GM12864 (cell line): ENCODE results near the gene ATP2B3.

ENCODE experiments used
- DNase-seq: peaks from one replicate; pipeline ENCODE4 v3.0.0-alpha.2; 2011; ENCODE audit warnings: low read depth
- H3K4me3 ChIP-seq: 2 replicates; pipeline ENCODE4 v1.5.1; 2011; ENCODE audit warnings: mild to moderate bottlenecking, low read depth, low read length, control low read depth
- TF ChIP-seq, protein P1 (sequence below): IDR thresholded peaks from 2 replicates; pipeline ENCODE4 v1.5.1; 2011; ENCODE audit warnings: low read depth, mild to moderate bottlenecking, moderate library complexity, low read length, control low read depth, inconsistent platforms; ENCODE audit errors: missing control alignments

Gene ATP2B3

DNA sequence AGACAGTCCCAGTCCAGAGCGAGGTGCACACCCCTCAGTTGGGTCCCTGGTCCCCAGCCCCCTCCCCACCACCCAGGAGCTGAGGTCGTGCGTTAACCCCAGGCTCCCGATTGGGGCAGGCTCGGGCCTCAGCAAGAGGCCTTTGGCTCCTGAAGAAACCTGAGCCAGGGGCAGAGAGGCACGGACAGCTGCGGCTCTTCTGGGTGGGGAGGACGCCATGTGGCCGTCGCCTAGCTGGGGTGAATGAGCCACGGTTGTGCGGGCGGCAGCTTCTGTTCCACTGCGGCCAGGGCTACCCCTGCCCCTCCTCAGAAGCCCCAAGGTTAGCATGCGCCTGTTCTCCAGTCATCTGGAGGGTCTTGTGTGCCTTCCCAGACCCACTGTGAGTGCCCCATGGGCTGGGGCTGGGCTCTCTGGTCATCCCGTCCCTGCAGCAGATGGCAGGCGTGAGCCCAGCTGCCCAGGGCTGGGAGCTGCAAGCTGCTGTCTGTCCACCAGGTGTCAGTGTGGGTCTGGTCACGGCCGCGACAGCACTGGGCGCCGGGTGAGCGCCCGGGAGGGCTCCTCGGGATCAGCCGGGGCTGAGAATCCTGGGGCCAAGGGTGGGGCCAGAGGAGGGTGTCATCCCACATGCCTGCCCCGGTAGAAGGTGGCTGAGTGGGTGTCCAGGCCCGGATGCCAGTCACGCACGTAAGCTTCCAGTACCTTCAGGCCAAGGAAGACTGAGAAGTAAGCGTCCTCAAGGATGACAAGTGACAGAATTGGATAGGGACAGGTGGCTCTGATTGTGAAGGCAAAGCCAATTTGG is 21.9 kb downstream of the ATP2B3 start:
- DNase-seq: no peak
- H3K4me3 ChIP-seq: no peak overlapping the region
- TF ChIP-seq, protein P1, sequence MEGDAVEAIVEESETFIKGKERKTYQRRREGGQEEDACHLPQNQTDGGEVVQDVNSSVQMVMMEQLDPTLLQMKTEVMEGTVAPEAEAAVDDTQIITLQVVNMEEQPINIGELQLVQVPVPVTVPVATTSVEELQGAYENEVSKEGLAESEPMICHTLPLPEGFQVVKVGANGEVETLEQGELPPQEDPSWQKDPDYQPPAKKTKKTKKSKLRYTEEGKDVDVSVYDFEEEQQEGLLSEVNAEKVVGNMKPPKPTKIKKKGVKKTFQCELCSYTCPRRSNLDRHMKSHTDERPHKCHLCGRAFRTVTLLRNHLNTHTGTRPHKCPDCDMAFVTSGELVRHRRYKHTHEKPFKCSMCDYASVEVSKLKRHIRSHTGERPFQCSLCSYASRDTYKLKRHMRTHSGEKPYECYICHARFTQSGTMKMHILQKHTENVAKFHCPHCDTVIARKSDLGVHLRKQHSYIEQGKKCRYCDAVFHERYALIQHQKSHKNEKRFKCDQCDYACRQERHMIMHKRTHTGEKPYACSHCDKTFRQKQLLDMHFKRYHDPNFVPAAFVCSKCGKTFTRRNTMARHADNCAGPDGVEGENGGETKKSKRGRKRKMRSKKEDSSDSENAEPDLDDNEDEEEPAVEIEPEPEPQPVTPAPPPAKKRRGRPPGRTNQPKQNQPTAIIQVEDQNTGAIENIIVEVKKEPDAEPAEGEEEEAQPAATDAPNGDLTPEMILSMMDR: peak; percentile 71

DNA sequence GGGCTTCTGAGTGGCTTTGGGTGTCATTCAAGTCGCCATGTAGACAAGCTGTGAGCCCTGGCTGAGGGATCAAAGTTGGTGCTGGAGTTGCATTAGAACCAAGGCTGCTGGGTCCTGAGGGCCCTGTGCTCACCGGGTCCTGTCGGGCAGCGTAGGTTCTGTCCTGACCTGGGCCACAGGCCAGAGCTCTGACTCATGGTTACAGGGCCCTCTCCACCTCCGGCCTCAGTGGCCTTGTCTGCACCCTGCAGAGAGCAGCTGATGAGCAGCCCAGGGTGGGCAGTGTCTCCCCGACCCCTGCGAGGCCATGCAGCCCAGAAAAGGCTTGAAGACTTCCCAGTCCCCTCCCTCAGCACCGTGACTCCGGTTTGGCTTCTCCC is 22.5 kb downstream of the ATP2B3 start:
- H3K4me3 ChIP-seq: no peak overlapping the region
- TF ChIP-seq, protein P1: no peak
- no peak for DNase-seq

DNA sequence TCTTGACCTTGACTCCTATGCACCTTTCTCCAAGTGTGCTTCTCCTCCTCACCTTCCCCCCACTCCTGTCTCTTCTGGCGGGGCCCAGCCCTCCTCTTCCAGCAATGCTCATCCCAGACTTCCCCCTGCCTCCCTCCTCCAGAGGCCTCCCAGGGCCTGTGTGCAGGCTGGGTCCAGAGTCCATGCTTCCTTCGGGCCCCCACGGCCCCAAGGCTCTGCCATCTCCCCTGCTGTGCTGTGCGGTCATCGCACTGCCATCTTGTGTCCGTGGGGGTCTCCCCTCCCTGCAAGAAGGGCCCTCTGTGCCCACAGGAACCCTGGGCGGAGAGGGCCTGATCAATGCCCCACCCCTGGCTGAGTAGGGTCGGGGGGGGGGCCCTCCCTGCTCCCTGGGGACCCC is 27.3 kb downstream of the ATP2B3 start:
- no peak overlapping the region for H3K4me3 ChIP-seq
- TF ChIP-seq, protein P1: no peak
- no peak for DNase-seq

DNA sequence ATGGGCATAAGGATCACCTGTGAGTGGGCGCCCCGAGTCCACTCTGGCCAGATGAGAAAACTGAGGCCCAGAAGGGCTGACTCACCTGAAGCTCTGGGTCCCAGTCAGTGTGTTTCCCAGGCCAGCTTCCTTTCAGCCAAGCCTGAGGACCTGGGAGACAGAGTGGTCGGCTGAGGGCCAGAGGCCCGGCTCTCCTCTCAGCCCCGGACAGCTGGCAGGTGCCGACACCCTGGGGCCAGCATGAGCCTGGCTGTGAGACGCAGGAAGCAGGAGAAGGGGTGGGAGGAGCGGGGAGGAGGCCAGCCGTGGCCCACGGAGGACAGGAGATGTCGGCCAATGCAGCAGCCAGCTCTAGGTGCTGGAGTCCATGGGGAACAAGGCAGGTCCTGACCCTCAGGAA is 28.9 kb downstream of the ATP2B3 start:
- H3K4me3 ChIP-seq: no peak overlapping the region

DNA sequence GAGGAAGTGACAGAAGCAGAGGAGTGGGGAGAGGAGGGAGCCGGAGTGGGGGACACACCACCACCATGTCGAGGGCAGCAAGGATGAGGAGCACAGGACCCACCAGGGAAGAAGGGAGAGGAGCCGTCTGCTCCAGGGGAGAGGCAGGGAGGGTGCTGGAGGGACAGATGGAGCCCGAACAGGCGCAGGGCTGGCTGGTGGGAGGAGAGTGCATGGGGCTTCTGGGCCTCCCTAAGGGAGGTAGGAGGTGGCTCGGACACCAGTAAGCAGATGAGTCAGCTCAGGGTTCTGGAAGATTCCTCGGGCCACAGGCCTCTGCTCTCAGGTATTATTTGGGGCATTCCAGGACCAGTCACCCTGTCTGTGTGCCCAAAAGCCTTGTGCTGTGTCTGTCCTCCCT is 29.8 kb downstream of the ATP2B3 start:
- TF ChIP-seq, protein P1: no peak
- no peak overlapping the region for H3K4me3 ChIP-seq
- DNase-seq: no peak

More for the DNA sequence above, 28.9 kb downstream of the ATP2B3 start:
- TF ChIP-seq, protein P1: no peak
- DNase-seq: no peak

DNA sequence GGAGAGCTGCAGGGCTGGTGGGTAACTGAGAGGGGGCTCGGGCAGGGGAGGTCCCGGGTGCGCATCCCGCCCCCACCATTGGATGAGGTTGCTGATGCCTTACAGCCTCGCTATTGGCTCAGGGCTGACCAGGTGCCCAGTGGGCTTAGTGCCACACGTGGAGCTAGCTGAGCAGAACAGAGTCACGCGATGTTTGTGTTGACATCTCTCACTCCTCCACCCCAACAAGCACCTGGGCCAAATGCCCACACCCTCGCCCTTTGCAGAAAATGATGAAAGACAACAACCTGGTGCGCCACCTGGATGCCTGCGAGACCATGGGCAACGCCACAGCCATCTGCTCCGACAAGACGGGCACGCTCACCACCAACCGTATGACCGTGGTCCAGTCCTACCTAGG is 31.8 kb downstream of the ATP2B3 start:
- TF ChIP-seq, protein P1: no peak
- H3K4me3 ChIP-seq: no peak overlapping the region
- no peak for DNase-seq

DNA sequence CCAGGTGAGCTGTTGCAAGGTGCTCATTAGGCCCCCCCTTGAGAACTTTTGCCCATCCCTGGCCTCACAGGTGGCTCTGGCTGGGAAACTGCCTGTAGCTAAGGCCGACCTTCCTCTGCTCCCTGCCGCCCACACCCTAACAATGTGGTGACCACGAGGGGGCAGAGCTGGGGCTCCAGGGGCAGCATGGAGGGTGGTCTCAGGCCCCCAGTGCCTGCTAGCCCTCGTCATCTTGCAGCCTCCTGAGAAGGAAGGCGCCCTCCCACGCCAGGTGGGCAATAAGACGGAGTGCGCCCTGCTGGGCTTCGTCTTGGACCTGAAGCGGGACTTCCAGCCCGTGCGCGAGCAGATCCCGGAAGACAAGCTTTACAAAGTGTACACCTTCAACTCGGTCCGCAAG is 32.4 kb downstream of the ATP2B3 start:
- TF ChIP-seq, protein P1: peak; percentile 8
- no peak overlapping the region for H3K4me3 ChIP-seq
- no peak for DNase-seq
